ENCODE results near the gene RGL2. TPM values are rescaled to one million over a fixed set of nuclear protein-coding genes. Genes with fewer than 3 reads are reported as not detected.

The RGL2 gene
- polyA plus RNA-seq, 1 donor from 2014 or later, result 120 TPM

- Histone ChIP-seq H3K79me2 (replicated peaks; ENCODE audit: insufficient read depth, low read length) (no peaks in the 10 kb centered on the region), H3K36me3 (ENCODE audit: insufficient read depth, low read length) (no peaks in the 10 kb centered on the region), H3K9me2 (ENCODE audit: insufficient read depth, low read length) (no peaks in the 10 kb centered on the region), H3K27me3 (ENCODE audit: insufficient read depth, low read depth, low read length) (no peaks in the 10 kb centered on the region), H3K9me3 (ENCODE audit: low read length) (no peaks in the 10 kb centered on the region), H4K20me1 (ENCODE audit: insufficient read depth) (no peaks in the 10 kb centered on the region), H3K4me3 (ENCODE audit: low read length) (peak overlapping the region; percentile 72), H3K9ac (ENCODE audit: low read length) (peak overlapping the region; percentile 73), H3F3A (ENCODE audit: insufficient read depth, low read length, poor library complexity, severe bottlenecking) (peaks cover 5% of the 10 kb centered on the region), H2AFZ (ENCODE audit: low read depth, low read length) (peak overlapping the region; percentile 91), H3K4me2 (ENCODE audit: low read length) (peak overlapping the region; percentile 98), H3K27ac (ENCODE audit: low read length) (peak overlapping the region; percentile 72)
- TF ChIP-seq TAF1 (IDR thresholded peaks at IDR 0.05; ENCODE audit: low read depth) (no peak), EZH2 (IDR thresholded peaks at IDR 0.05; ENCODE audit: borderline replicate concordance, insufficient read depth, low read length, poor library complexity, severe bottlenecking) (no peak), EP300 (conservative IDR thresholded peaks at IDR 0.05; ENCODE audit: poor library complexity, severe bottlenecking) (no peak), REST (IDR thresholded peaks at IDR 0.05; ENCODE audit: borderline replicate concordance) (no peak), MXI1 (conservative IDR thresholded peaks at IDR 0.05; ENCODE audit: poor library complexity, severe bottlenecking) (peak; percentile 29), SMC3 (conservative IDR thresholded peaks at IDR 0.05; ENCODE audit: poor library complexity) (peak; percentile 56), POLR2AphosphoS5 (IDR thresholded peaks at IDR 0.05) (no peak), RAD21 (conservative IDR thresholded peaks at IDR 0.05) (no peak), CTCF (IDR thresholded peaks at IDR 0.05; ENCODE audit: poor library complexity, severe bottlenecking) (no peak)
Observed at GRCh38 chr6:33248643-33248931, 50.2 kb downstream of the RGL2 start.

- Histone ChIP-seq H3K27ac (ENCODE audit: low read length) (peak overlapping the region; percentile 72), H3K36me3 (ENCODE audit: insufficient read depth, low read length) (no peaks in the 10 kb centered on the region), H3F3A (ENCODE audit: insufficient read depth, low read length, poor library complexity, severe bottlenecking) (peaks cover 5% of the 10 kb centered on the region), H3K9me2 (ENCODE audit: insufficient read depth, low read length) (no peaks in the 10 kb centered on the region), H3K79me2 (replicated peaks; ENCODE audit: insufficient read depth, low read length) (no peaks in the 10 kb centered on the region), H3K9me3 (ENCODE audit: low read length) (no peaks in the 10 kb centered on the region), H3K4me2 (ENCODE audit: low read length) (peak overlapping the region; percentile 98), H3K4me3 (ENCODE audit: low read length) (peak overlapping the region; percentile 72), H3K9ac (ENCODE audit: low read length) (peak overlapping the region; percentile 73), H3K27me3 (ENCODE audit: insufficient read depth, low read depth, low read length) (no peaks in the 10 kb centered on the region), H4K20me1 (ENCODE audit: insufficient read depth) (no peaks in the 10 kb centered on the region), H2AFZ (ENCODE audit: low read depth, low read length) (peak overlapping the region; percentile 91)
- no peak for TF ChIP-seq TAF1 (IDR thresholded peaks at IDR 0.05; ENCODE audit: low read depth)
- no peak for TF ChIP-seq EP300 (conservative IDR thresholded peaks at IDR 0.05; ENCODE audit: poor library complexity, severe bottlenecking)
- no peak for TF ChIP-seq POLR2AphosphoS5 (IDR thresholded peaks at IDR 0.05)
- no peak for TF ChIP-seq MXI1 (conservative IDR thresholded peaks at IDR 0.05; ENCODE audit: poor library complexity, severe bottlenecking)
- TF ChIP-seq RAD21 (conservative IDR thresholded peaks at IDR 0.05), result peak; percentile 96
- no peak for TF ChIP-seq EZH2 (IDR thresholded peaks at IDR 0.05; ENCODE audit: borderline replicate concordance, insufficient read depth, low read length, poor library complexity, severe bottlenecking)
- no peak for TF ChIP-seq REST (IDR thresholded peaks at IDR 0.05; ENCODE audit: borderline replicate concordance)
- peak; percentile 93 for TF ChIP-seq CTCF (IDR thresholded peaks at IDR 0.05; ENCODE audit: poor library complexity, severe bottlenecking)
- TF ChIP-seq SMC3 (conservative IDR thresholded peaks at IDR 0.05; ENCODE audit: poor library complexity), result peak; percentile 87
Observed at GRCh38 chr6:33247977-33248642, 50.6 kb downstream of the RGL2 start.

Measured in neural cell (in vitro differentiated cells).